22Rv1 (cell line): ENCODE measurements around the gene TTC7B.

Experiments used
- ZFX ChIP-seq: fragments of 450-650 bp; IDR thresholded peaks from 2 replicates; pipeline ENCODE4 v1.6.1; 2017; ENCODE audit warnings: antibody characterized with exemption, borderline replicate concordance
- TF ChIP-seq, protein P1 (sequence below): fragments of 450-650 bp; IDR thresholded peaks from 2 replicates; pipeline ENCODE4 v1.5.1; 2017; ENCODE audit warnings: mild to moderate bottlenecking

DNA sequence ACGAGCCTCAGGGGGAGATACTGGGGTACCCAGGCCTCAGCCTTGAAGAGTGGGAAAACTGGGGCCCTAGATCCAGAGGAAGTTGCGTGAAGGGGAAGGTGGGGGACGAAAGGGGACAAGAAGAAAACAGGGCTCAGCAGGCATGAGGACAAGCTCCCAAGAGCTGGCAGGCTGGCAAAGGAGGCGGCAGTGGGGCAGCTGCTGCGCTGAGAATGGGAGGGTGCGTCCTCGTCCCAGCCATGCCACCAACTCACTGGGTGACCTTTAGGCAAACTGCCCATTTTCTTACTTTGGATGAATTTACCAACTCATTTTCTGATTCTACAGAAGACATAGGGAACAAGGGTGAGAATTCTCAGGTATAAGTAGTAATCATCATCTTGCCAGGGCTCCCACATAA lies 133.6 kb downstream of the TTC7B start:
- TF ChIP-seq, protein P1, sequence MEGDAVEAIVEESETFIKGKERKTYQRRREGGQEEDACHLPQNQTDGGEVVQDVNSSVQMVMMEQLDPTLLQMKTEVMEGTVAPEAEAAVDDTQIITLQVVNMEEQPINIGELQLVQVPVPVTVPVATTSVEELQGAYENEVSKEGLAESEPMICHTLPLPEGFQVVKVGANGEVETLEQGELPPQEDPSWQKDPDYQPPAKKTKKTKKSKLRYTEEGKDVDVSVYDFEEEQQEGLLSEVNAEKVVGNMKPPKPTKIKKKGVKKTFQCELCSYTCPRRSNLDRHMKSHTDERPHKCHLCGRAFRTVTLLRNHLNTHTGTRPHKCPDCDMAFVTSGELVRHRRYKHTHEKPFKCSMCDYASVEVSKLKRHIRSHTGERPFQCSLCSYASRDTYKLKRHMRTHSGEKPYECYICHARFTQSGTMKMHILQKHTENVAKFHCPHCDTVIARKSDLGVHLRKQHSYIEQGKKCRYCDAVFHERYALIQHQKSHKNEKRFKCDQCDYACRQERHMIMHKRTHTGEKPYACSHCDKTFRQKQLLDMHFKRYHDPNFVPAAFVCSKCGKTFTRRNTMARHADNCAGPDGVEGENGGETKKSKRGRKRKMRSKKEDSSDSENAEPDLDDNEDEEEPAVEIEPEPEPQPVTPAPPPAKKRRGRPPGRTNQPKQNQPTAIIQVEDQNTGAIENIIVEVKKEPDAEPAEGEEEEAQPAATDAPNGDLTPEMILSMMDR = no peak
- no peak for TF ChIP-seq ZFX
